ENCODE results near the gene ZW10. TPM values are rescaled to one million over a fixed set of nuclear protein-coding genes. Genes with fewer than 3 reads are reported as not detected.
"Not testable (repeated sequence)": the region's sequence is repeated elsewhere in the genome, so short reads cannot be mapped to it uniquely, and the experiment has no call there.

Gene ZW10
- total RNA-seq, 4 donors from 2014 or later: 8.8 to 10.9 (median 9.4) TPM

GRCh38 chr11:113771964-113772363 is 1.5 kb downstream of the ZW10 start:
- intact Hi-C loops (cut with DNase I): loop anchor here (10.0 kb wide), 1 partner anchor 493 kb away; no protein-coding TSS in a partner anchor
- Histone ChIP-seq H3K9me3 (no peaks in the 10 kb centered on the region), H3K27me3 (no peaks in the 10 kb centered on the region), H3K27ac (replicated peaks in 1 of 4) (no peak overlapping the region), H3K4me3 (peak overlapping the region in 1 of 4 donors; percentile 78), H3K4me1 (peaks cover 13 to 27% (median 21%) of the 10 kb centered on the region in 4 donors), H3K36me3 (peaks cover 0 to 29% (median 23%) of the 10 kb centered on the region in 4 donors)
- TF ChIP-seq POLR2A (IDR thresholded peaks at IDR 0.05; ENCODE audit: low read depth): no peak
- no peak for TF ChIP-seq EP300 (IDR thresholded peaks at IDR 0.05)
- TF ChIP-seq CTCF (IDR thresholded peaks at IDR 0.05): no peak
- TF ChIP-seq POLR2AphosphoS5 (IDR thresholded peaks at IDR 0.05): no peak
- no peak for DNase-seq (ENCODE audit: extremely low spot score)
- WGBS: 94% methylated on average over 3 of the region's 3 CpGs

- intact Hi-C loops (cut with DNase I): no loop called here
- peaks cover 7 to 56% (median 35%) of the 10 kb centered on the region in 4 donors for H3K36me3 ChIP-seq
- no peaks in the 10 kb centered on the region for H3K9me3 ChIP-seq
- TF ChIP-seq POLR2A (IDR thresholded peaks at IDR 0.05; ENCODE audit: low read depth) (no peak), CTCF (IDR thresholded peaks at IDR 0.05) (no peak), POLR2AphosphoS5 (IDR thresholded peaks at IDR 0.05) (no peak), EP300 (IDR thresholded peaks at IDR 0.05) (no peak)
- no peak overlapping the region for H3K27ac ChIP-seq (replicated peaks in 1 of 4)
- no peak for DNase-seq (ENCODE audit: extremely low spot score)
- no peak overlapping the region for H3K4me3 ChIP-seq
- WGBS: 92% methylated on average over 2 of the region's 2 CpGs
- H3K27me3 ChIP-seq: no peaks in the 10 kb centered on the region
- peaks cover 0 to 8% (median 6%) of the 10 kb centered on the region in 4 donors for H3K4me1 ChIP-seq
These were observed 8.8 kb downstream of the ZW10 start for GRCh38 chr11:113764527-113765219.

- H3K27ac ChIP-seq (replicated peaks in 1 of 4); H3K4me1 ChIP-seq; H3K4me3 ChIP-seq; H3K9me3 ChIP-seq; DNase-seq (ENCODE audit: extremely low spot score); H3K27me3 ChIP-seq; intact Hi-C loops (cut with DNase I): not testable (repeated sequence)
- peaks cover 23 to 64% (median 43%) of the 10 kb centered on the region in 4 donors for H3K36me3 ChIP-seq
- 98% methylated on average over 2 of the region's 2 CpGs for WGBS
These were observed 10.5 kb downstream of the ZW10 start for GRCh38 chr11:113763040-113763439.

GRCh38 chr11:113760241-113760640 is 13.3 kb downstream of the ZW10 start:
- intact Hi-C loops (cut with DNase I): no loop called here
- Histone ChIP-seq H3K27me3 (no peaks in the 10 kb centered on the region), H3K4me1 (peaks cover 0 to 9% (median 4%) of the 10 kb centered on the region in 4 donors), H3K36me3 (peaks cover 31 to 75% (median 49%) of the 10 kb centered on the region in 4 donors), H3K9me3 (no peaks in the 10 kb centered on the region), H3K27ac (replicated peaks in 1 of 4) (no peak overlapping the region), H3K4me3 (no peak overlapping the region)
- WGBS: 91% methylated on average over 3 of the region's 3 CpGs
- DNase-seq (ENCODE audit: extremely low spot score): no peak
- no peak for TF ChIP-seq CTCF (IDR thresholded peaks at IDR 0.05)
- TF ChIP-seq POLR2A (IDR thresholded peaks at IDR 0.05; ENCODE audit: low read depth): no peak
- no peak for TF ChIP-seq EP300 (IDR thresholded peaks at IDR 0.05)
- no peak for TF ChIP-seq POLR2AphosphoS5 (IDR thresholded peaks at IDR 0.05)

GRCh38 chr11:113752932-113753331 is 20.6 kb downstream of the ZW10 start:
- DNase-seq (ENCODE audit: extremely low spot score): no peak
- Histone ChIP-seq H3K4me1 (peaks cover 0 to 8% (median 0%) of the 10 kb centered on the region in 4 donors), H3K27me3 (no peaks in the 10 kb centered on the region), H3K36me3 (peaks cover 19 to 72% (median 50%) of the 10 kb centered on the region in 4 donors), H3K9me3 (no peaks in the 10 kb centered on the region), H3K4me3 (no peak overlapping the region), H3K27ac (replicated peaks in 1 of 4) (no peak overlapping the region)
- TF ChIP-seq POLR2AphosphoS5 (IDR thresholded peaks at IDR 0.05) (no peak), POLR2A (IDR thresholded peaks at IDR 0.05; ENCODE audit: low read depth) (no peak), EP300 (IDR thresholded peaks at IDR 0.05) (no peak), CTCF (IDR thresholded peaks at IDR 0.05) (no peak)
- 96% methylated on average over 3 of the region's 3 CpGs for WGBS
- intact Hi-C loops (cut with DNase I): no loop called here

Measured in esophagus muscularis mucosa (tissue), 4 donors.